ENCODE data around the gene LRRC59.

DNA sequence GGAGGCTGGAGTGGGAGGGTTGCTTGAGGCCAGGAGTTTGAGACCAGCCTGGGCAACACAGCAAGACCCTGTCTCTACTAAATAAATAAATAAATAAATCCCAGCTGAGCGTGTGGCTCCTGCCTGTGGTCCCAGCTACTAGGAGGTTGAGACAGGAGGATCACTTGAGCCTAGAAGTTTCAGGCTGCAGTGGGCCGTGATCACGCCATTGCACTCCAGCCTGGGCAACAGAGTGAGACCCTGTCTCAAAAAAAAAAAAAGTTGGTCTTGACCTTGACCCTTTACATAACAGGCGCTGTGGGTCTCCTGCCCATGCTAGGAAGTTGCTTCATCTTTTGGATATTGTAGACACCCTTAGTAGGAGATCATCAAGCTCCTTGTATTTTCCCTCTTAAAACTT, 40.1 kb upstream of the LRRC59 start:
- no peak for TF ChIP-seq JUNB (IDR thresholded peaks at IDR 0.05; ENCODE audit: unreplicated experiment)
- no peak for TF ChIP-seq EZH2 (IDR thresholded peaks at IDR 0.05; ENCODE audit: low read depth, unreplicated experiment)
- TF ChIP-seq, protein P1, sequence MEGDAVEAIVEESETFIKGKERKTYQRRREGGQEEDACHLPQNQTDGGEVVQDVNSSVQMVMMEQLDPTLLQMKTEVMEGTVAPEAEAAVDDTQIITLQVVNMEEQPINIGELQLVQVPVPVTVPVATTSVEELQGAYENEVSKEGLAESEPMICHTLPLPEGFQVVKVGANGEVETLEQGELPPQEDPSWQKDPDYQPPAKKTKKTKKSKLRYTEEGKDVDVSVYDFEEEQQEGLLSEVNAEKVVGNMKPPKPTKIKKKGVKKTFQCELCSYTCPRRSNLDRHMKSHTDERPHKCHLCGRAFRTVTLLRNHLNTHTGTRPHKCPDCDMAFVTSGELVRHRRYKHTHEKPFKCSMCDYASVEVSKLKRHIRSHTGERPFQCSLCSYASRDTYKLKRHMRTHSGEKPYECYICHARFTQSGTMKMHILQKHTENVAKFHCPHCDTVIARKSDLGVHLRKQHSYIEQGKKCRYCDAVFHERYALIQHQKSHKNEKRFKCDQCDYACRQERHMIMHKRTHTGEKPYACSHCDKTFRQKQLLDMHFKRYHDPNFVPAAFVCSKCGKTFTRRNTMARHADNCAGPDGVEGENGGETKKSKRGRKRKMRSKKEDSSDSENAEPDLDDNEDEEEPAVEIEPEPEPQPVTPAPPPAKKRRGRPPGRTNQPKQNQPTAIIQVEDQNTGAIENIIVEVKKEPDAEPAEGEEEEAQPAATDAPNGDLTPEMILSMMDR (conservative IDR thresholded peaks at IDR 0.05; ENCODE audit: low read depth in 2 of 2), result no peak
- TF ChIP-seq REST (IDR thresholded peaks at IDR 0.05; ENCODE audit: unreplicated experiment), result no peak
- TF ChIP-seq EZH2phosphoT487 (IDR thresholded peaks at IDR 0.05; ENCODE audit: unreplicated experiment), result no peak
- no peak for TF ChIP-seq CREB1 (CRISPR knock-in tag; IDR thresholded peaks at IDR 0.05; ENCODE audit: low read depth)
